Inflammatory macrophage treated with lipopolysaccharide for 4 hours (primary cell): Measurements from ENCODE around the gene CETP.
"Not testable (repeated sequence)": the region's sequence is repeated elsewhere in the genome, so short reads cannot be mapped to it uniquely, and the experiment has no call there.

ENCODE experiments used
- DNase-seq: peaks from one replicate; pipeline ENCODE4 v3.0.0-alpha.2; 2020

Gene CETP

GRCh38 chr16:56961851-56962281, at the start of gene CETP:
Gene CETP, plus strand, starts transcription at chr16:56961950. Its CDS starts 30 bp downstream, at chr16:56961980.
- DNase-seq: no peak

GRCh38 chr16:56912746-56913708, 48.7 kb upstream of the CETP start:
- DNase-seq: no peak

GRCh38 chr16:56914896-56915295, 46.9 kb upstream of the CETP start:
- DNase-seq: no peak

- no peak for DNase-seq
These were observed 46.2 kb upstream of the CETP start for GRCh38 chr16:56915336-56916119.

GRCh38 chr16:56916571-56917403, 45.0 kb upstream of the CETP start:
- DNase-seq: peak; percentile 79

- no peak for DNase-seq
These were observed 43.2 kb upstream of the CETP start for GRCh38 chr16:56918467-56919012.

- no peak for DNase-seq
These were observed 42.5 kb upstream of the CETP start for GRCh38 chr16:56919099-56919800.

- no peak for DNase-seq
These were observed 40.2 kb upstream of the CETP start for GRCh38 chr16:56921571-56921970.

GRCh38 chr16:56923481-56924091, 38.2 kb upstream of the CETP start:
- DNase-seq: no peak

GRCh38 chr16:56927471-56927870, 34.3 kb upstream of the CETP start:
- DNase-seq: no peak

GRCh38 chr16:56929639-56930038, 32.1 kb upstream of the CETP start:
- no peak for DNase-seq

GRCh38 chr16:56930486-56931270, 31.1 kb upstream of the CETP start:
- no peak for DNase-seq

GRCh38 chr16:56931271-56931891, 30.4 kb upstream of the CETP start:
- DNase-seq: no peak

GRCh38 chr16:56931892-56932720, 29.6 kb upstream of the CETP start, which contains the start of gene HERPUD1:
Gene HERPUD1, plus strand, starts transcription at chr16:56932142. Its CDS starts 103 bp downstream, at chr16:56932245.
- peak; percentile 99 for DNase-seq

GRCh38 chr16:56932721-56933619, 28.8 kb upstream of the CETP start:
- DNase-seq: peak; percentile 95

GRCh38 chr16:56933828-56934598, 27.7 kb upstream of the CETP start:
- no peak for DNase-seq

- not testable (repeated sequence) for DNase-seq
These were observed 27.1 kb upstream of the CETP start for GRCh38 chr16:56934599-56935145.
